KMS-11 (cell line): Measurements from ENCODE around the gene ARRDC5.

Source experiments
- H2AFZ ChIP-seq: fragments of 200-600 bp; sonication (generic); 2 replicates; pipeline ENCODE4 v1.6.1; 2016; ENCODE audit warnings: antibody characterized with exemption, mixed run types, low read depth
- H3K27ac ChIP-seq: fragments of 200-600 bp; sonication (generic); 2 replicates; pipeline ENCODE4 v1.6.1; 2016; ENCODE audit warnings: mild to moderate bottlenecking, mixed run types
- H3K27me3 ChIP-seq: fragments of 200-600 bp; sonication (generic); 2 replicates; pipeline ENCODE4 v1.6.1; 2017; ENCODE audit warnings: mild to moderate bottlenecking, low read depth, mixed run types, moderate library complexity; ENCODE audit not compliant: insufficient read depth
- H3K36me3 ChIP-seq: fragments of 200-600 bp; sonication (generic); 2 replicates; pipeline ENCODE4 v1.6.1; 2017; ENCODE audit warnings: mild to moderate bottlenecking, mixed run types; ENCODE audit not compliant: insufficient read depth
- H3K4me1 ChIP-seq: fragments of 200-600 bp; sonication (generic); 2 replicates; pipeline ENCODE4 v1.6.1; 2016; ENCODE audit warnings: mild to moderate bottlenecking, low read depth, mixed run types; ENCODE audit not compliant: poor library complexity, severe bottlenecking
- H3K4me2 ChIP-seq: fragments of 200-600 bp; sonication (generic); 2 replicates; pipeline ENCODE4 v1.7.0; 2016; ENCODE audit warnings: mild to moderate bottlenecking, mixed run types
- H3K4me3 ChIP-seq: fragments of 200-600 bp; sonication (generic); IDR thresholded peaks from 2 replicates; pipeline ENCODE4 v1.6.1; 2017; ENCODE audit warnings: low read depth, low read length, mixed read lengths; ENCODE audit not compliant: insufficient read depth
- H3K79me2 ChIP-seq: fragments of 200-600 bp; sonication (generic); 2 replicates; pipeline ENCODE4 v1.6.1; 2016; ENCODE audit warnings: low read depth, mixed run types; ENCODE audit not compliant: insufficient read depth
- H3K9ac ChIP-seq: fragments of 200-600 bp; sonication (generic); 2 replicates; pipeline ENCODE4 v1.6.1; 2016; ENCODE audit warnings: mild to moderate bottlenecking, mixed run types
- H4K20me1 ChIP-seq: fragments of 200-600 bp; sonication (generic); 2 replicates; pipeline ENCODE4 v1.6.1; 2016; ENCODE audit warnings: mild to moderate bottlenecking, mixed run types; ENCODE audit not compliant: insufficient read depth
- TF ChIP-seq, protein P1 (sequence below): fragments of 200-600 bp; sonication (generic); conservative IDR thresholded peaks from 2 replicates; pipeline ENCODE4 v1.6.1; 2017; ENCODE audit warnings: low read depth, mild to moderate bottlenecking, antibody characterized with exemption, low read length, moderate library complexity, mixed read lengths

The ARRDC5 gene

DNA sequence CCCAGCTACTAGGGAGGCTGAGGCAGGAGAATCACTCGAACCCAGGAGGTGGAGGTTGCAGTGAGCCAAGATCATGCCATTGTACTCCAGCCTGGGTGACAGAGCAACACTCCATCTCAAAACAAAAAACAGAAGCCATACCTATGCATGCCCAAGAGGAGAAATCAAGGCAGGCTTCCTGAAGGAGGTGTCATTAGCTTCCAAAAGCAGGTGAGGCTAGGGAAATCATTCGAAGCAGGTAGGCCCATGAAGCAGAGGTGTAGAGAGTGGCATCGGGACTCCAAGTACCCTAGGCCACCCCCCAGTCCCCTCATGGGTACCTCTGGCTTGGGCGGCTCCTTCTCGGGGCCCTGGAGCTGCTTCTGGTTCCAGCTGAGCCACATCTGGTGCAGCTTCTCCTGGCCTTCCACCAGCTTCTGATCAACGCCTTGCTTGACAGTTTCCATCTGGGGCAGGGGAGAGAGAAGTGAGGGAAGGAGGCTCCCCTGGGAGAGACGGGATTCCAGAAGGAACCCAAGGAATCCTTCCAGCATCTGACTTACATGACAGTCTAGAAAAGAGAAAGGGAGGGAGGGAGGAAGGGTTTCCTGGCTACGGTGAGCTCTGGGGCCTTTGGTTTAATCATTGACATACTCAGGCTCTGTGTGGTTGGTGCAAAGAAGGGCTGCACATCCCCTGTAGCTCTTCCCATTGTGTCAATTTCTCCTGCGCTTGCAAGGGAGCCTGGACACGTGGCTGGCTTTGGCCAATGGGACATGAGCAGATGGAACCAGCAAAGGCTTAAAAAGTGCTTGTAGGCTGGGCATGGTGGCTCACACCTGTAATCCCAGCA, 58.1 kb downstream of the ARRDC5 start:
- Histone ChIP-seq H3K9ac (no peak overlapping the region), H3K27ac (no peak overlapping the region), H3K79me2 (no peaks in the 10 kb centered on the region), H3K4me1 (peaks cover 7% of the 10 kb centered on the region), H3K4me2 (no peak overlapping the region), H3K27me3 (no peaks in the 10 kb centered on the region), H3K4me3 (no peak overlapping the region), H3K36me3 (no peaks in the 10 kb centered on the region), H4K20me1 (no peaks in the 10 kb centered on the region), H2AFZ (no peak overlapping the region)
- TF ChIP-seq, protein P1, sequence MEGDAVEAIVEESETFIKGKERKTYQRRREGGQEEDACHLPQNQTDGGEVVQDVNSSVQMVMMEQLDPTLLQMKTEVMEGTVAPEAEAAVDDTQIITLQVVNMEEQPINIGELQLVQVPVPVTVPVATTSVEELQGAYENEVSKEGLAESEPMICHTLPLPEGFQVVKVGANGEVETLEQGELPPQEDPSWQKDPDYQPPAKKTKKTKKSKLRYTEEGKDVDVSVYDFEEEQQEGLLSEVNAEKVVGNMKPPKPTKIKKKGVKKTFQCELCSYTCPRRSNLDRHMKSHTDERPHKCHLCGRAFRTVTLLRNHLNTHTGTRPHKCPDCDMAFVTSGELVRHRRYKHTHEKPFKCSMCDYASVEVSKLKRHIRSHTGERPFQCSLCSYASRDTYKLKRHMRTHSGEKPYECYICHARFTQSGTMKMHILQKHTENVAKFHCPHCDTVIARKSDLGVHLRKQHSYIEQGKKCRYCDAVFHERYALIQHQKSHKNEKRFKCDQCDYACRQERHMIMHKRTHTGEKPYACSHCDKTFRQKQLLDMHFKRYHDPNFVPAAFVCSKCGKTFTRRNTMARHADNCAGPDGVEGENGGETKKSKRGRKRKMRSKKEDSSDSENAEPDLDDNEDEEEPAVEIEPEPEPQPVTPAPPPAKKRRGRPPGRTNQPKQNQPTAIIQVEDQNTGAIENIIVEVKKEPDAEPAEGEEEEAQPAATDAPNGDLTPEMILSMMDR: no peak

DNA sequence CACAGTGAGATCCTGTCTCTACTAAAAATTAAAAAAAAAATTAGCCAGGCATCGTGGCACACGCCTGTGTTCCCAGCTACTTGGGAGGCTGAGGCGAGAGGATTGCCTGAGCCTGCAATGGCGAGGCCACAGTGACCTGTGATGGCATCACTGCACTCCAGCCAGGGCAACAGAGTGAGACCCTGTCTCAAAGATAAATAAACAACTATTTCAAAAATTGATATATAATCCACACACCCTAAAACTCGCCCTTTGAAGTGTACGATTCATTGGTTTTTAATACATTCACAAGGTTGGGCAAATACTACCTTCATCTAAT, 59.1 kb downstream of the ARRDC5 start:
- H4K20me1 ChIP-seq: no peaks in the 10 kb centered on the region
- no peak overlapping the region for H3K4me2 ChIP-seq
- TF ChIP-seq, protein P1: no peak
- H3K27ac ChIP-seq: no peak overlapping the region
- H3K4me3 ChIP-seq: no peak overlapping the region
- no peaks in the 10 kb centered on the region for H3K36me3 ChIP-seq
- no peak overlapping the region for H2AFZ ChIP-seq
- H3K4me1 ChIP-seq: no peaks in the 10 kb centered on the region
- no peak overlapping the region for H3K9ac ChIP-seq
- H3K79me2 ChIP-seq: no peaks in the 10 kb centered on the region
- H3K27me3 ChIP-seq: no peaks in the 10 kb centered on the region
